HK-2 (cell line): Measurements from ENCODE around the gene BLM.
"Not testable (repeated sequence)": the region's sequence is repeated elsewhere in the genome, so short reads cannot be mapped to it uniquely, and the experiment has no call there.

ENCODE experiments used
- DNase-seq: peaks from one replicate; pipeline ENCODE4 v3.0.0-alpha.2; 2018; ENCODE audit not compliant: unreplicated experiment

Gene BLM

GRCh38 chr15:90716976-90717821, at the start of gene BLM:
Gene BLM (plus strand): TSS chr15:90717346. CDS start chr15:90747393, 30,047 bp downstream.
- peak; percentile 90 for DNase-seq

GRCh38 chr15:90667755-90668345, 49.3 kb upstream of the BLM start:
- DNase-seq = not testable (repeated sequence)

- DNase-seq = not testable (repeated sequence)
Observed at GRCh38 chr15:90670631-90671030, 46.5 kb upstream of the BLM start.

- no peak for DNase-seq
Observed at GRCh38 chr15:90671216-90671615, 45.9 kb upstream of the BLM start.

GRCh38 chr15:90673357-90673756, 43.8 kb upstream of the BLM start:
- not testable (repeated sequence) for DNase-seq

GRCh38 chr15:90674476-90674875, 42.7 kb upstream of the BLM start:
- no peak for DNase-seq

- DNase-seq = no peak
Observed at GRCh38 chr15:90675464-90675863, 41.7 kb upstream of the BLM start.

- no peak for DNase-seq
Observed at GRCh38 chr15:90677807-90678790, 39.0 kb upstream of the BLM start.

GRCh38 chr15:90679959-90680358, 37.2 kb upstream of the BLM start:
- DNase-seq = no peak

- DNase-seq = no peak
Observed at GRCh38 chr15:90680371-90680935, 36.7 kb upstream of the BLM start.

GRCh38 chr15:90681056-90681455, 36.1 kb upstream of the BLM start:
- no peak for DNase-seq

GRCh38 chr15:90681480-90681879, 35.7 kb upstream of the BLM start:
- peak; percentile 31 for DNase-seq

- no peak for DNase-seq
Observed at GRCh38 chr15:90683371-90683770, 33.8 kb upstream of the BLM start.

GRCh38 chr15:90683876-90684275, 33.3 kb upstream of the BLM start:
- DNase-seq = no peak

- no peak for DNase-seq
Observed at GRCh38 chr15:90684281-90684680, 32.9 kb upstream of the BLM start.

GRCh38 chr15:90685591-90686434, 31.3 kb upstream of the BLM start:
- DNase-seq = no peak

GRCh38 chr15:90686435-90687218, 30.5 kb upstream of the BLM start:
- no peak for DNase-seq

GRCh38 chr15:90689326-90689961, 27.7 kb upstream of the BLM start:
- not testable (repeated sequence) for DNase-seq

- no peak for DNase-seq
Observed at GRCh38 chr15:90690585-90690984, 26.6 kb upstream of the BLM start.

- no peak for DNase-seq
Observed at GRCh38 chr15:90691369-90691768, 25.8 kb upstream of the BLM start.
